HUES64 (cell line): ENCODE results near the gene EPS8. TPM values are rescaled to one million over a fixed set of nuclear protein-coding genes. Genes with fewer than 3 reads are reported as not detected.

Source experiments
- H3K27ac ChIP-seq: 2 replicates; pipeline ENCODE4 v1.7.0; 2013; ENCODE audit warnings: low read depth, low read length, inconsistent platforms
- H3K27me3 ChIP-seq: 2 replicates; pipeline ENCODE4 v1.6.1; 2013; ENCODE audit warnings: mild to moderate bottlenecking, low read length; ENCODE audit not compliant: insufficient read depth
- H3K36me3 ChIP-seq: 2 replicates; pipeline ENCODE4 v1.6.1; 2013; ENCODE audit warnings: mild to moderate bottlenecking, low read length; ENCODE audit not compliant: insufficient read depth
- H3K4me1 ChIP-seq: 2 replicates; pipeline ENCODE4 v1.6.1; 2013; ENCODE audit warnings: mild to moderate bottlenecking, low read length, moderate library complexity; ENCODE audit not compliant: insufficient read depth
- H3K4me3 ChIP-seq: 2 replicates; pipeline ENCODE4 v1.5.1; 2013; ENCODE audit warnings: mild to moderate bottlenecking, low read length, moderate library complexity
- H3K9ac ChIP-seq: 2 replicates; pipeline ENCODE4 v1.6.1; 2013; ENCODE audit warnings: mild to moderate bottlenecking, low read depth, low read length
- H3K9me3 ChIP-seq: 2 replicates; pipeline ENCODE4 v1.6.1; 2013; ENCODE audit warnings: low read depth, low read length; ENCODE audit not compliant: insufficient read depth
- WGBS: fragments of 150-250, 120-280 bp; methylation state at CpG from one replicate; pipeline ENCODE4 v1.1.7; 2013; ENCODE audit warnings: missing lambda C conversion rate; 5-methylcytosine and 5-hydroxymethylcytosine counted together
- polyA plus RNA-seq, 2 experiments: library from polyadenylated mRNA; stranded (reverse); fragments of 50-300 nt; gene quantifications; one replicate each; pipeline ENCODE4 v1.2.3, GENCODE V29; 2013

Gene EPS8
- 5.9 TPM for polyA plus RNA-seq (2013, experiment 1 of 2)
- 4.7 TPM for polyA plus RNA-seq (2013, experiment 2 of 2)

DNA sequence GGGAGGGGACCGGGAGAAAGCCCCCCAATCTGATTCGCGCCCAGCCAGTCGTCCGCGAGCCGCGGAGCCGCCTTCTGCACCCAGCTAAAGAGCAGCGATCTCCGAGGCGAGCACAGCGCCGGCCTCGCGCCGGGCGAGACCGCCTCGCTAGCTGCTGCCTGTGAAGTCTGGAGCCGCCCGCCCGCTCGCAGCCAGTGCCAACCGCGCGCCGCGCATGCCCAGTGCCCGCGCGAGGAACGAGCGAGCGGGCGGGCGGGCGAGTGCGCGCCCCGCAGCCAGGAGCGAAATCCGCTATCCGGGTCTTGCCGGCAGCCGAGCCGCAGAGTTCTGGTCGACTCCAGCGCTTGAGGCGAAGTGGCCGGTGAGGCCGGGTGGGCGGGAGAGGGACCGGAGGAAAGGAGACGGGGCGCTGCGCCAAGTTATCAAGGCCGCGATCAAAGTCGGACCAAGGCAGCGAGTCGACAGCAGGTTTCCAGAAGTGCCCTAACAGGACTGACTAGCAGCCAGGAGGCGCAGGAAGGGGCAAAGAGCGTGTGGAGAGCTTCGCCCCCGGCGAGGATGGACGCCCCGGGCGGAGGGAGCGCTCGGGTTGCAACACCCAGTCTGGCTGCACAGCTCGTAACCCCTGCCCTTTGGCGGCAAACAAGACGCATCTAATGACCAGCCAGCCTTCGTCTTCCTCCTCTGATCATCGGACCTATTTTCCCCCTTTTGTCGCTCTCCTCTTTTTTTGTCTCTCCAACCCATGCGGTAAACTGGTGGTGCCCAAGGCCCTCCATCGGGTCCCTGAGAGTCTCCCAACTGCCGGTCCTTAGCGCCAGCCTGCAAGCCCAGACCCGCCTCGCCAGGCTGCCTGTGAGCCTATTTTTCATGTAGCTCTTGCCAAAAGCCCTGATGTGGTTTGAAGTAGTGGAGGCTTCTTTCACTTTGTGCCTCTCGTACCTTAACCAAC, at the start of gene EPS8:
Gene EPS8 (minus strand): TSS at position 169 of the 952 bp plus-strand sequence. CDS start 106,437 bp downstream, outside the sequence.
- peaks cover 16% of the 10 kb centered on the region for H3K4me1 ChIP-seq
- no peak within 1 kb of the TSS for H3K27ac ChIP-seq
- no peaks in the 10 kb centered on the region for H3K36me3 ChIP-seq
- H3K9me3 ChIP-seq: no peaks in the 10 kb centered on the region
- peak within 1 kb of the TSS; percentile 71 for H3K9ac ChIP-seq
- peak within 1 kb of the TSS; percentile 89 for H3K4me3 ChIP-seq
- H3K27me3 ChIP-seq: peaks cover 60% of the 10 kb centered on the region
- 2% methylated on average over 85 of the region's 85 CpGs for WGBS

- Histone ChIP-seq H3K9me3 (no peaks in the 10 kb centered on the region), H3K9ac (no peak overlapping the region), H3K4me3 (no peak overlapping the region), H3K27ac (no peak overlapping the region), H3K4me1 (no peaks in the 10 kb centered on the region), H3K36me3 (no peaks in the 10 kb centered on the region), H3K27me3 (no peaks in the 10 kb centered on the region)
- WGBS: 93% methylated on average over 5 of the region's 5 CpGs
Observed at GRCh38 chr12:15837141-15837790, 48.1 kb upstream of the EPS8 start.

- H3K9ac ChIP-seq: no peak overlapping the region
- no peaks in the 10 kb centered on the region for H3K27me3 ChIP-seq
- H3K27ac ChIP-seq: no peak overlapping the region
- no peaks in the 10 kb centered on the region for H3K4me1 ChIP-seq
- 100% methylated on average over 4 of the region's 4 CpGs for WGBS
- H3K36me3 ChIP-seq: no peaks in the 10 kb centered on the region
- H3K4me3 ChIP-seq: no peak overlapping the region
- no peaks in the 10 kb centered on the region for H3K9me3 ChIP-seq
Observed at GRCh38 chr12:15834575-15834974, 45.4 kb upstream of the EPS8 start.

- 96% methylated on average over 3 of the region's 3 CpGs for WGBS
- no peak overlapping the region for H3K27ac ChIP-seq
- no peak overlapping the region for H3K9ac ChIP-seq
Observed at GRCh38 chr12:15831315-15831978, 42.3 kb upstream of the EPS8 start.

GRCh38 chr12:15830538-15830937, 41.4 kb upstream of the EPS8 start:
- WGBS: 94% methylated on average over 3 of the region's 3 CpGs
- no peaks in the 10 kb centered on the region for H3K27me3 ChIP-seq

More at GRCh38 chr12:15831315-15831978, 42.3 kb upstream of the EPS8 start:
- H3K9me3 ChIP-seq: no peaks in the 10 kb centered on the region
- H3K27me3 ChIP-seq: no peaks in the 10 kb centered on the region
- no peak overlapping the region for H3K4me3 ChIP-seq
- no peaks in the 10 kb centered on the region for H3K36me3 ChIP-seq
- H3K4me1 ChIP-seq: no peaks in the 10 kb centered on the region

GRCh38 chr12:15829949-15830348, 40.8 kb upstream of the EPS8 start:
- Histone ChIP-seq H3K36me3 (no peaks in the 10 kb centered on the region), H3K9ac (no peak overlapping the region), H3K4me1 (no peaks in the 10 kb centered on the region), H3K27ac (no peak overlapping the region), H3K4me3 (no peak overlapping the region), H3K9me3 (no peaks in the 10 kb centered on the region), H3K27me3 (no peaks in the 10 kb centered on the region)
- 94% methylated on average over 3 of the region's 3 CpGs for WGBS

More at GRCh38 chr12:15830538-15830937, 41.4 kb upstream of the EPS8 start:
- Histone ChIP-seq H3K9ac (no peak overlapping the region), H3K9me3 (no peaks in the 10 kb centered on the region), H3K27ac (no peak overlapping the region), H3K4me1 (no peaks in the 10 kb centered on the region), H3K36me3 (no peaks in the 10 kb centered on the region), H3K4me3 (no peak overlapping the region)

- no peaks in the 10 kb centered on the region for H3K9me3 ChIP-seq
- H3K27ac ChIP-seq: no peak overlapping the region
Observed at GRCh38 chr12:15829255-15829654, 40.1 kb upstream of the EPS8 start.

DNA sequence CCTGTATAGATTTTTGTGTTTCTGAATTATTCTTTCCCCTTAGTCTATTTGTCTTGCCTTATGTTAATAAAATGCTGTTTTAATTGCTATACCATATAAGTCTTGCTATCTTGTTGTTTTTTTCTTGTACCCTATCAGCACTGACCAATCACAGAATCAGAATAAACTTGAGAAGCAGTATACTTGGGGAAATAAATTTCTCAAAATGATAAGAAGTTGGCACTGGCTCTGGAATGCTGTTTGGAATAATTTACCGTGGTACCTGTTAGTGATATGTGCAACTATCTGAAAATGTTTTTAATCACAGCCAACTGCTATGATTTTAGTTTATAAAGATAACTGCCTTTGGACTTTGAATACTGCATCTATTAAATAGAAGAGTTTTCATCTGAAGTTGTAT, 37.9 kb upstream of the EPS8 start:
- H3K27me3 ChIP-seq: no peaks in the 10 kb centered on the region
- H3K9ac ChIP-seq: no peak overlapping the region
- H3K4me1 ChIP-seq: peaks cover 9% of the 10 kb centered on the region; the same call in 1 of the 2 replicates
- WGBS: 100% methylated on average over 1 of the region's 1 CpG
- no peak overlapping the region for H3K4me3 ChIP-seq
- H3K36me3 ChIP-seq: no peaks in the 10 kb centered on the region
- no peak overlapping the region for H3K27ac ChIP-seq
- no peaks in the 10 kb centered on the region for H3K9me3 ChIP-seq

More at GRCh38 chr12:15829255-15829654, 40.1 kb upstream of the EPS8 start:
- 93% methylated on average over 3 of the region's 3 CpGs for WGBS
- Histone ChIP-seq H3K36me3 (no peaks in the 10 kb centered on the region), H3K4me3 (no peak overlapping the region), H3K9ac (no peak overlapping the region), H3K27me3 (no peaks in the 10 kb centered on the region), H3K4me1 (no peaks in the 10 kb centered on the region)

DNA sequence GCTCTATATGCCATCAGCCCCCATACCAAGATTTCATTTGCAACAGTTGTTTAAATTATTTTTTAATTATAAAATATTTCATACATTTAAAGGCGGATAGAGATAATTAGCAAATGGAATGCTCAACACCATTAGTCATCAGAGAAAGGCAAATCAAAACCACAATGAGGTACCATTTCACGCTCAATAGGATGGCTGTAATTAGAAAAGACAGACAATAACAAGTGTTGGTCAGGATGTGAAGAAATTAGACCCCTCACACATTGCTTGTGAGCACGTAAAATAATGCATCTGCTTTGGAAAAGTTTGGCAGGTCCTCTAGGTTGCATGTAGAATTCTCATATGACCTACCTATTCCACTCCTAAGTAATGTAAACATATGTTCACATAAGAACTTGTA, 35.3 kb upstream of the EPS8 start:
- no peaks in the 10 kb centered on the region for H3K27me3 ChIP-seq
- H3K9me3 ChIP-seq: no peaks in the 10 kb centered on the region
- no peaks in the 10 kb centered on the region for H3K36me3 ChIP-seq
- H3K4me1 ChIP-seq: peaks cover 9% of the 10 kb centered on the region; the same call in 1 of the 2 replicates
- H3K27ac ChIP-seq: no peak overlapping the region
- H3K9ac ChIP-seq: no peak overlapping the region
- WGBS: 90% methylated on average over 3 of the region's 3 CpGs
- no peak overlapping the region for H3K4me3 ChIP-seq

- Histone ChIP-seq H3K27ac (no peak overlapping the region), H3K36me3 (no peaks in the 10 kb centered on the region), H3K27me3 (no peaks in the 10 kb centered on the region), H3K4me1 (peaks cover 9% of the 10 kb centered on the region; the same call in 1 of the 2 replicates), H3K4me3 (no peak overlapping the region), H3K9me3 (no peaks in the 10 kb centered on the region), H3K9ac (no peak overlapping the region)
- 92% methylated on average over 2 of the region's 3 CpGs for WGBS
Observed at GRCh38 chr12:15823360-15824128, 34.4 kb upstream of the EPS8 start.
